OCI-LY3 (cell line): ENCODE data around the gene ITPR1.

ENCODE experiments used
- H2AFZ ChIP-seq: fragments of 200-600, 300-600 bp; shearing (Covaris generic); 2 replicates; pipeline ENCODE4 v1.6.0; 2014; ENCODE audit warnings: antibody characterized with exemption, low read depth, low read length
- H3K27ac ChIP-seq: fragments of 200-600, 300-600 bp; sonication (generic); 2 replicates; pipeline ENCODE4 v1.5.1; 2014; ENCODE audit warnings: mild to moderate bottlenecking, low read length, moderate library complexity, mixed read lengths
- H3K27me3 ChIP-seq: fragments of 200-600, 300-600 bp; sonication (generic); 2 replicates; pipeline ENCODE4 v1.6.1; 2014; ENCODE audit warnings: low read depth, low read length, mixed read lengths
- H3K36me3 ChIP-seq: fragments of 200-600, 300-600 bp; sonication (generic); replicated peaks from 2 replicates; pipeline ENCODE3; 2014; ENCODE audit warnings: low read depth, low read length, mixed read lengths
- H3K4me1 ChIP-seq: fragments of 300-600, 200-600 bp; sonication (generic); 2 replicates; pipeline ENCODE4 v1.6.1; 2014; ENCODE audit warnings: low read length, mixed read lengths
- H3K4me2 ChIP-seq: fragments of 200-600, 300-600 bp; sonication (generic); 2 replicates; pipeline ENCODE4 v1.6.1; 2014; ENCODE audit warnings: low read length, mixed read lengths
- H3K4me3 ChIP-seq: fragments of 300-600, 200-600 bp; sonication (generic); 2 replicates; pipeline ENCODE4 v1.5.1; 2014; ENCODE audit warnings: antibody characterized with exemption, mild to moderate bottlenecking, low read length, moderate library complexity
- H3K79me2 ChIP-seq: fragments of 300-600, 200-600 bp; shearing (Covaris generic); 2 replicates; pipeline ENCODE4 v1.6.1; 2014; ENCODE audit warnings: mild to moderate bottlenecking, low read length, mixed read lengths
- H3K9ac ChIP-seq: fragments of 300-600, 200-600 bp; shearing (Covaris generic); 2 replicates; pipeline ENCODE4 v1.6.0; 2014; ENCODE audit warnings: mild to moderate bottlenecking, low read length, moderate library complexity
- H3K9me3 ChIP-seq: fragments of 200-600, 300-600 bp; shearing (Covaris generic); 2 replicates; pipeline ENCODE4 v1.6.1; 2014; ENCODE audit warnings: low read length, mixed read lengths; ENCODE audit not compliant: insufficient read depth
- H4K20me1 ChIP-seq: fragments of 200-600, 300-600 bp; sonication (generic); 2 replicates; pipeline ENCODE4 v1.6.1; 2016; ENCODE audit warnings: low read length, mixed read lengths; ENCODE audit not compliant: insufficient read depth
- EZH2phosphoT487 ChIP-seq: fragments of 200-600 bp; shearing (Covaris generic); IDR thresholded peaks from 2 replicates; pipeline ENCODE4 v1.6.1; 2018; ENCODE audit warnings: antibody characterized with exemption, mixed run types, low read depth
- TF ChIP-seq, protein P1 (sequence below): fragments of 200-600, 300-600 bp; sonication (generic); IDR thresholded peaks from 2 replicates; pipeline ENCODE4 v1.5.1; 2014; ENCODE audit warnings: antibody characterized with exemption, low read length, low read depth

Gene ITPR1

DNA sequence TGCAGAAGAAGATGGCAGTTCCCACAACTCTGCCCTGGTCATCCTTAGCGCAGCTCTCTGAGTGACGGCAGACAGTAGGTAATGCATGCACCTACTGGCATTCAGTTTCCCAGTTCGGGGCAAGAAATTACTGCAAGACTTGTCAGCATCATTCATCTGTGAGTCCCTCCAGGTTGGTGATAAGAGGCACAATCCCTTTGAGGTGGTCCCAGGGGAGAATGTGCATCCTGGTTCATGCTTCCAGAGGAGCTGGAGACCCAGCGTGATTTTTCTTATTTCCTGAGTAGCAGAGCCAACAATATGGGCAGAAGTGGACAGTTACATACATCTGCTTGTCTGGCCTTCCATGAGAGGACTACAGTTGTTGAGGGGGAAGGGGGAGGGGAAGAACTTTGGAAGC lies 250.2 kb downstream of the ITPR1 start:
- H3K79me2 ChIP-seq = no peaks in the 10 kb centered on the region
- no peak for TF ChIP-seq EZH2phosphoT487
- TF ChIP-seq, protein P1, sequence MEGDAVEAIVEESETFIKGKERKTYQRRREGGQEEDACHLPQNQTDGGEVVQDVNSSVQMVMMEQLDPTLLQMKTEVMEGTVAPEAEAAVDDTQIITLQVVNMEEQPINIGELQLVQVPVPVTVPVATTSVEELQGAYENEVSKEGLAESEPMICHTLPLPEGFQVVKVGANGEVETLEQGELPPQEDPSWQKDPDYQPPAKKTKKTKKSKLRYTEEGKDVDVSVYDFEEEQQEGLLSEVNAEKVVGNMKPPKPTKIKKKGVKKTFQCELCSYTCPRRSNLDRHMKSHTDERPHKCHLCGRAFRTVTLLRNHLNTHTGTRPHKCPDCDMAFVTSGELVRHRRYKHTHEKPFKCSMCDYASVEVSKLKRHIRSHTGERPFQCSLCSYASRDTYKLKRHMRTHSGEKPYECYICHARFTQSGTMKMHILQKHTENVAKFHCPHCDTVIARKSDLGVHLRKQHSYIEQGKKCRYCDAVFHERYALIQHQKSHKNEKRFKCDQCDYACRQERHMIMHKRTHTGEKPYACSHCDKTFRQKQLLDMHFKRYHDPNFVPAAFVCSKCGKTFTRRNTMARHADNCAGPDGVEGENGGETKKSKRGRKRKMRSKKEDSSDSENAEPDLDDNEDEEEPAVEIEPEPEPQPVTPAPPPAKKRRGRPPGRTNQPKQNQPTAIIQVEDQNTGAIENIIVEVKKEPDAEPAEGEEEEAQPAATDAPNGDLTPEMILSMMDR = no peak
- H3K27me3 ChIP-seq = peaks cover 6% of the 10 kb centered on the region; the same call in 1 of the 2 replicates
- no peak overlapping the region for H3K9ac ChIP-seq
- H3K36me3 ChIP-seq = no peaks in the 10 kb centered on the region
- H3K9me3 ChIP-seq = no peaks in the 10 kb centered on the region
- no peaks in the 10 kb centered on the region for H4K20me1 ChIP-seq
- no peak overlapping the region for H3K4me3 ChIP-seq
- H3K27ac ChIP-seq = no peak overlapping the region
- H2AFZ ChIP-seq = no peak overlapping the region
- no peaks in the 10 kb centered on the region for H3K4me1 ChIP-seq
- no peak overlapping the region for H3K4me2 ChIP-seq

DNA sequence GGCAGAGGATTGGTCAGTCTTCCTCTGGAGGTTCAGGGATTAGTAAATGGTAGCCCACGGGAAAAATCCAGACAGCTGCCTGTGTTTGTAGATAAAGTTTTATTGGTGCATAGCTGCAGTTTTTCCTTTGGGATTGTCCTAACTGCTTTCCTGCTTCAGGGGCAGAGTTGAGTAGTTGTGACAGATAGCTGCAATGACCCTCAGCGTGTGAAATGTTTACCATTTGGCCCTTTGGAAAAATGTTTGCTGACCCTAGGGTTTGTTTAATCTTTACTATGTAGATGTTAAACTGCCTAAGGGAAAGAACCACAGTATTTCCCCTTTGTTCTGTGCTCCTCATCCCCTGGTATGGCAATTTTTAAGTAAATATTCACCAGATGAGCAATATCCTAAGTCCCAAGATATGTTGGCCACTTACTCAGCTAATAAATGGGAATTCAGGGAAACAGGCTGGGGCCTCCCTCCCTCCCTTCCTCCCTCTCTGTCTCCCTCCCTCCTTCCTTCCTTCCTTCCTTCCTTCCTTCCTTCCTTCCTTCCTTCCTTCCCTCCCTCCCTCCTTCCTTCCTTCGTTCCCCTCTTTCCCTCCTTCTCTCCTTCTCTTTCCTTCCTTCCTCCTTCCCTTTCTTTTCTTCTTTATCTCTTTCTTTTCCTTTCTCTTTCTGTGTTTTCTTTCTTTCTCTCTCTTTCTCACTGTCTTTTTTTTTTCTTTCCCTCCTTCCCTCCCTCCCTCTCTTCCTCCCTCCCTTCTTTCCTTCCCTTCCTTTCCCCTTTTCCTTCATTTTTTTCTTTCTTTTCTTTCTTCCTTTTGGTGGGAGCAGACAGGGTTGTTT lies 251.5 kb downstream of the ITPR1 start:
- no peak overlapping the region for H3K4me2 ChIP-seq
- no peak overlapping the region for H2AFZ ChIP-seq
- TF ChIP-seq, protein P1 = no peak
- no peak for TF ChIP-seq EZH2phosphoT487
- H3K4me3 ChIP-seq = no peak overlapping the region
- no peaks in the 10 kb centered on the region for H3K4me1 ChIP-seq
- H3K36me3 ChIP-seq = no peaks in the 10 kb centered on the region
- H4K20me1 ChIP-seq = no peaks in the 10 kb centered on the region
- peaks cover 6% of the 10 kb centered on the region; the same call in 1 of the 2 replicates for H3K27me3 ChIP-seq
- no peaks in the 10 kb centered on the region for H3K9me3 ChIP-seq
- no peak overlapping the region for H3K9ac ChIP-seq
- H3K79me2 ChIP-seq = no peaks in the 10 kb centered on the region
- H3K27ac ChIP-seq = no peak overlapping the region

DNA sequence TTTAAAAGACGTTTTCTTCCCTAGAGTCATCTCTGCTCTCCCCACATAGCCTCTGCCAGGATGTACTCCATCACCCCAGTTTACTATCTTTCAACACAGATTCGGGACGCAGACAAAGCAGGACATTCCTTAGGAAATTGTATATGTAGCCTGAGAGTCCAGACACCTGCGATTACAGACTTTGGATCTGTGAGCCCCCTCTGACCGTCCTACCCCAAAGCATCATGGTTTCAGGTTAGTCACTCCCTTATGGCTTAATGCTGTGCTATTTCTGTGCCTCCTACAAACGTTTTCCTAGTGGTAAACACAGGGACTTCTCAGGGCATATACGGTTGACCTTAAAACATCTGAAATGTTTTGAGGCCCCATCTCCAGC lies 252.1 kb downstream of the ITPR1 start:
- H3K79me2 ChIP-seq = no peaks in the 10 kb centered on the region
- H3K9me3 ChIP-seq = no peaks in the 10 kb centered on the region
- TF ChIP-seq, protein P1 = no peak
- TF ChIP-seq EZH2phosphoT487 = no peak
- no peaks in the 10 kb centered on the region for H3K36me3 ChIP-seq
- no peaks in the 10 kb centered on the region for H4K20me1 ChIP-seq
- no peak overlapping the region for H2AFZ ChIP-seq
- no peaks in the 10 kb centered on the region for H3K4me1 ChIP-seq
- no peak overlapping the region for H3K4me2 ChIP-seq
- no peak overlapping the region for H3K9ac ChIP-seq
- no peak overlapping the region for H3K27ac ChIP-seq
- H3K4me3 ChIP-seq = no peak overlapping the region
- H3K27me3 ChIP-seq = peaks cover 6% of the 10 kb centered on the region; the same call in 1 of the 2 replicates

DNA sequence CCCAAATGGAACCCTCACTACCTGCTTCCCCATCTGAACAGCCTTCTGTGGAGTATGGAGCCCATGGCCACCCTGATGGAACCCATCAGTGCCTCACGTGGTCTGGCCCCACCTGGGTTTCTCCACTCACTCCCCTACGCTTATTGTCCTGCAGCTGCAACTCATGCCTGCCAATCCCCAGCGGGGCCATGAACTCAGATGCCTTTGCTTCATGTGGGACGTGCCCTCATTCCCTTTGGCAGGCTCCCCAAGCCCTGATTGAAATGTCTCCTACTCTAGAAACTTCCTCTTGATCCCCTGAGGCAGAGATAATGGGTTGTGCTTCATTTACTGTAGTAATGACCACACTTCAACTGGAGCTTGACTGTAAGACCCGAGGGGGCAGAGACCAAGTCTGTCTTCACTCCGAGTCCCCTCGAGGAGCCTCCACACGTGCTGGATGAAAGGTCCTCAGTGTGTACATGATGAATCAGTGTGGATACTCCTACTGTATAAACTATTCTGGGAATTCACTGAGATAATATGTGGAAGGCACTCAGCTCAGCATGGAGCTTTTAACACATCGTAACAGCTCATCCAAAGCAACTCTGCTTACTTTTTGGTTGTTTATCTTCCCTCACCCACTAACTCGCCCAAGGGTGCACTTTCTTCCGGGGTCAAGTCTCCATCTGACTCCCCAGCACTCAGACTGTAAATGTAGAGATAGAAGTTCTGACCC lies 253.3 kb downstream of the ITPR1 start:
- no peaks in the 10 kb centered on the region for H3K9me3 ChIP-seq
- H3K27ac ChIP-seq = no peak overlapping the region
- no peak overlapping the region for H2AFZ ChIP-seq
- peaks cover 6% of the 10 kb centered on the region; the same call in 1 of the 2 replicates for H3K27me3 ChIP-seq
- no peak overlapping the region for H3K9ac ChIP-seq
- H3K4me1 ChIP-seq = peaks cover 7% of the 10 kb centered on the region
- no peaks in the 10 kb centered on the region for H4K20me1 ChIP-seq
- no peak for TF ChIP-seq EZH2phosphoT487
- TF ChIP-seq, protein P1 = no peak
- no peaks in the 10 kb centered on the region for H3K36me3 ChIP-seq
- no peaks in the 10 kb centered on the region for H3K79me2 ChIP-seq
- no peak overlapping the region for H3K4me3 ChIP-seq
- no peak overlapping the region for H3K4me2 ChIP-seq
